Stimulated activated CD4-positive, alpha-beta T cell treated with anti-CD3 and anti-CD28 coated beads, Interleukin-1b, Interleukin-23, amount 100 ng/mL, for 24 hours (primary cell): ENCODE results near the gene PPP2R5C.
"Not testable (repeated sequence)": the region's sequence is repeated elsewhere in the genome, so short reads cannot be mapped to it uniquely, and the experiment has no call there.

ENCODE experiments used
- DNase-seq, 4 experiments: peaks; one replicate each; pipeline ENCODE4 v3.0.0-alpha.2; 2020; ENCODE audit warnings: low read depth in 4 of 4, low spot score in 1 of 4

Gene PPP2R5C

GRCh38 chr14:101726954-101727302, 34.6 kb upstream of the PPP2R5C start:
- DNase-seq = no peak

DNA sequence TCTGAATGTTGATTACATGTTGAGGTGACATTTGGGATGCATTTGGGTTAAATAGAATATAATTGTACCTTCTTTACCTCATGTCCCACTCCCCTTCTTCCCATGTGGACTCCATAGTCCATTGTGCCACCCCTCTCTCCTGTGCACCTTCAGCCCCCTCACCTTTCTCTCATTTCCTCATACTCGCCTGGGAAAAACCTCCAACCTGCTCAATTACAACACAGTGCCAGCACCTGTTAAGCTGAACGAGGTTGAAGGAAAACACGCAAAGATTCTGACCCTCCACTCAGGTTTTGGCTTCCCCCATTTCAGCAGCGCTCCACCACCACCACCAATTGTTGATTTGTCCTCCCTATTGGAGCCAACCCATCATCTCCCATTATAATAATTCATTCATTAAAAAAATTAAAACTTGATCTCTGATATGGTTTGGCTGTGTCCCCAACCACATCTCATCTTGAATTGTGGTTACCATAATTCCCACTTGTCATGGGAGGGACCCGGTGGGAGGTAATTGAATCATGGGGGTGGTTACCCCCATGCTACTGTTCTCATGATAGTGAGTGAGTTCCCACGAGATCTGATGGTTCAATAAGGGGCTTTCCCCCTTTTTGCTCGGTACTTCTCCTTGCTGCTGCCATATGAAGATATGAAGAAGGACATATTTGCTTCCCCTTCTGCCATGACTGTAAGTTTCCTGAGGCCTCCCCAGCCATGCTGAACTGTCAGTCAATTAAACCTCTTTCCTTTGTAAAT, 33.7 kb upstream of the PPP2R5C start:
- DNase-seq = no peak

DNA sequence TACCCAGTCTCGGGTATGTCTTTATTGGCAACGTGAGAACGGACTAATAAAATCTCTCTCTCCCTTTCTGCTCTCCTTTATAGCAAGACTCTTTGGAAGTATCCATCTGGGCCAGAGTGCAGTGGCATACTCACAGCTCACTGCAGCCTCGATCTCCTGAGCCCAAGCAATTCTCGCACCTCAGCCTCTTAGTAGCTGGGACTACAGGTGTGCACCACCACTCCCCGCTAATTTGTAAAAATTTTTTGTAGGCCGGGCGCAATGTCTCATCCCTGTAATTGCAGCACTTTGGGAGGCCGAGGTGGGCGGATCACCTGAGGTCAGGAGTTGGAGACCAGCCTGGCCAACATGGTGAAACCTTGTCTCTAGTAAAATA, 33.2 kb upstream of the PPP2R5C start:
- DNase-seq = no peak

DNA sequence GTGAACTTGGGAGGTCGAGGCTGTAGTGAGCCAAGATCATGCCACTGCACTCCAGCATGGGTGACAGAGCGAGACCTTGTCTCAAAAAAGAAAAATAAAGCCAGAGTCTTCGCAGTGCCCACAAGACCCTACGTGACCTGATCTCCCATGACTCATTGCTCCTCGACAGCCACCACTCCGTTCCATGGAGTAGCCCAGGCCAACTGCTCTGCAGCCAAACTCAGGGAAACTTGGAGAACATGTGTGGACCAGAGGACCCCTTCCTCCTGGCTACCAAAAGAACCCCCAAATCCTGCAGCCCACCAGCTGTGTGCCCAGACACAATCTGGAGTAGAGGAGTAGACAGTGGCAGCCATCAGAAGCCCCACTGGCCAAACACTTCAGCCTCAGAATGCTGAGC, 32.1 kb upstream of the PPP2R5C start:
- no peak for DNase-seq

GRCh38 chr14:101730157-101730556, 31.4 kb upstream of the PPP2R5C start:
- not testable (repeated sequence) for DNase-seq

DNA sequence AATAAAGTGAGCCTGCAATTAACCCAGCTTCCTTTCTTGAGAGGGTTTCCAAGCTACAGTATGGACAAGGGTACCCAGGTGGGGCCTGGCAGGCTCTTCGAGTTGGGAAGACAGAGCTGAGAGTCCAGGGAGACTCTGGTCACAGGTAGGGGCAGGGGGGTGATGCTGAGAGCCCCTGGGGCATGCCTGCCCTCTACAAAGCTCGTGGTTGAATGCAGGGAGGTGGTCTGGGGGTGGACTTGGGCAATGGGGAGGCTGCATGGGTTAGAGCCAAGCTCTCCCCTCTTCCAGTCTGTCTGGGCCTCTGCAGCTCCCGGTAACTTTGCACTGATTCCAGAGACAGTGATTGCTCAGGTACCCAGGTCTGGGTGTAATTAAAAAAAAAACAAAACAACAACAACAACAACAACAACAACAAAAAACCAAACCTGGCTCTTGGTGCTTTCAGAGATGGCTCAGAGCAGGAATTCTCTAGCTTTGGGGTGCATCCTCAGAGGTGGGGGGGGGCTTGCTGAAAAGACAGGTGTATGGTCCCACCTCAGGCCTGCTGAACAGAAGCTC, 30.8 kb upstream of the PPP2R5C start:
- DNase-seq = no peak

GRCh38 chr14:101731187-101732080, 30.1 kb upstream of the PPP2R5C start:
- DNase-seq = peak; percentile 51 to 87 (median 68)

- no peak for DNase-seq
Measured at GRCh38 chr14:101732118-101732517, 29.4 kb upstream of the PPP2R5C start.

DNA sequence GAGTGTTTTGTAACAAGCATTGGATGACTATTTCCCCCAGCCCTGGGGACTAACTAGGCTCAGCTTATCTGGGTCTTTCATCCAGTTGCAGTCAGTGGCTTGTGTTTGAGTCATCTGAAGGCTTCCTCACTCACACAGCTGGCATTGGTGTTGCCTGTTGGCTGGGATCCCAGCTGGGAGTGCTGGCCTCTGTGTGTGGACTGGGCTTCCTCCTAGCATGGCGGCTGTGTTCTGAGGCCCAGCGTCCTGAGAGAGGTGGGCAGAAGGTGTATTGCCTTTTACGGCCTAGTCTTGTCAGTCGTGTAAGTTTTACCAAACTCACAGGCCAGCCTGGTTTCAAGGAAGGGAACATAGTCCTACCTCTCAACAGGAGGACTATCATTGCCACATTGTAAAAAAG, 28.3 kb upstream of the PPP2R5C start:
- DNase-seq = no peak

DNA sequence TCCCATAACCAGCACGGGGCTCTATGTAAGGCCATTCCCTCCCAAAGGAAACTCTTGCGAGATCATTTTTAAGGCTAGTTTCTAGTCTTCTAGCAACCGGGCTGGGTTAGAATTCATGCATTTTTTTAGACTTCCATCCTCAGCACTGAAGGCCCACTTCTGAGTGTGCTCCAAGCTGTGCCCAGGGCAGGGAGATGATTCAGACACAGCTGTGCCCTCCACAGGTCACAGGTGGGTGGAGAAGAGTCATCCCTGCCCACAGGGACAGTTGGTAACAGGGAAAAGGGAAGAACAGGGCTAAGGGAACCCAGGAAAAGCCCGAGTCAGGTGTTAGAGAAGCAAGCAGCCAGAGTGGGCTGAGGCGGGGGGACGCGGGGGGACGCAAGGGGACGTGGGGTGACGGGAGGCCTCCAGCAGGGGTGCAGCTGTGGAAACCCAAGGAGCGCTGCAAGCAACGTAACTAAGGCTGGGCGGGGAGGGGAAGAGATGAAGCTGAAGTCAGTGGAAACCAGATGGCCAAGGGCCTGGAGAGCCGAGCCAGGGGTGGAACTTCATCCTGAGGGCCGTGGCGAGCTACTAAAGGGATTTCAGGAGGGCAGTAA, 27.2 kb upstream of the PPP2R5C start:
- DNase-seq = no peak

DNA sequence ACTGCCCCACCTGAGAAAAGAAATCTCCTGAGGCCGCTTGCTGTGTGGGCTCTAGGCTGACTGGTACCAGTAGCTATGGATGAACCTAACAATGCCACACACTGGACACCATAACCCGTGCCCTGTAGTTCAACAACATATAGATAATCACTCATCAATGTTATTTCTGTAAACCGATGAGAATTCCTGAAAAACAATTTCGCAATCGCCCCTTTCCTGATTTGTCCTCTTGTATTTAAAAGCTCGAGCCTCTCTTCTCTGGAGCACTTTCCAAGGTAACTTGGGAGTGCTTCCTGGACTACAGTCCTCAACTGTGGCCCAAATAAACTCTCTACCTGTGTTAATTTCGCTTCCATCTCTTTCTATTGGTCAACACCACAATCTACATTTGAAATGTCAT, 26.1 kb upstream of the PPP2R5C start:
- no peak for DNase-seq

GRCh38 chr14:101736071-101736470, 25.4 kb upstream of the PPP2R5C start:
- no peak for DNase-seq

- no peak for DNase-seq
Measured at GRCh38 chr14:101736585-101736984, 24.9 kb upstream of the PPP2R5C start.

DNA sequence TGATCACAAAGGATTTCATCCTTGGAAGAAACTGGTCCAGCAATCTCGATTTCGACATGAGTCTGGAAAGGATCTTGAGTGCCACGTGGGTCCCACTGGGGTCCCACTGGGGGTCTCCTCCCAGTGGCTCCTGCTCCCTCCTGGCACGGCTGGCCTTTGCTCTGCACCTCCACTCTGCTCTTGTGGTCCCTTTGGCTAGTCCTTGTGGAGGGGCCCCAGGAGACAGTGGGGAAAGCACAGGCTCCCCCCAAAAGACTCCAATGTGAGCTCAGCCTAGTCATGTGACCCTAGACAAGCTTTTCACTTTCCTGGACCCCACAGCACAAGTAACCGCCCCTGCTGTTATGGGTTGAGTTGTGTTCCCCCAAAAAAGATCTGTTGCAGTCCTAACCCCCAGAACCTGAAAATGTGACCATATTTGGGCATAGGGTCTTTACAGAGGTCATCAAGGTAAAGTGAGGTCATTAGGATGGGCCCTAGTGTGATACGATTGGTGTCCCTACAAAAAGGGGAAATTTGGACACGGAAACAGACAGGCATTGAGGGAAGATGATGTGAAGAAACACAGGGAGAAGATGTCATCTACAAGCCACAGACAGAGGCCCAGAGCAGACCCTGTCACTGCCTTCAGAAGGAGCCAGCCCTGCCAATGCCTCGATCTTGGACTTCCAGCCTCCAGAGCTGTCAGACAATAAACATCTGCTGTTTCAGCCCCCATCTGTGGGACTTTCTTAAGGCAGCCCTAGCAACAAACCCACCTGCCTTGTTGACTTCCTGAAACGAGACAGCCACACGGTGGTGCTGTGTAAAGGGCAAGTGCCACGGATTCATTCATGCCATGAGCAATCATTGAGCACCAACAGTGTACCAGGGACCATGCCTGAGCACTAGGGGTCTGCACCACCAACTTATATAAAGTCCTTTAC, 23.8 kb upstream of the PPP2R5C start:
- no peak for DNase-seq

GRCh38 chr14:101738703-101739320, 22.7 kb upstream of the PPP2R5C start:
- DNase-seq = no peak

- no peak for DNase-seq
Measured at GRCh38 chr14:101739446-101740141, 21.9 kb upstream of the PPP2R5C start.

- no peak for DNase-seq
Measured at GRCh38 chr14:101740981-101741380, 20.5 kb upstream of the PPP2R5C start.

- no peak for DNase-seq
Measured at GRCh38 chr14:101743701-101744100, 17.8 kb upstream of the PPP2R5C start.

GRCh38 chr14:101744382-101744781, 17.1 kb upstream of the PPP2R5C start:
- not testable (repeated sequence) for DNase-seq

- not testable (repeated sequence) for DNase-seq
Measured at GRCh38 chr14:101749756-101750155, 11.8 kb upstream of the PPP2R5C start.
